GM08714 (cell line): ENCODE data around the gene NCOA1.
"Not testable (repeated sequence)": the region's sequence is repeated elsewhere in the genome, so short reads cannot be mapped to it uniquely, and the experiment has no call there.

Experiments used
- H3K4me3 ChIP-seq: fragments of 200-500 bp; sonication (Bioruptor generic); 2 replicates; pipeline ENCODE4 v1.5.1; 2014; ENCODE audit warnings: mild to moderate bottlenecking, low read length, inconsistent platforms
- ZNF274 ChIP-seq: IDR thresholded peaks from 2 replicates; pipeline ENCODE4 v1.6.1; 2012; ENCODE audit warnings: mild to moderate bottlenecking, low read depth, low read length

Gene NCOA1

GRCh38 chr2:24521975-24522639 lies 31.1 kb downstream of the NCOA1 start:
- no peak for TF ChIP-seq ZNF274
- no peak overlapping the region for H3K4me3 ChIP-seq

DNA sequence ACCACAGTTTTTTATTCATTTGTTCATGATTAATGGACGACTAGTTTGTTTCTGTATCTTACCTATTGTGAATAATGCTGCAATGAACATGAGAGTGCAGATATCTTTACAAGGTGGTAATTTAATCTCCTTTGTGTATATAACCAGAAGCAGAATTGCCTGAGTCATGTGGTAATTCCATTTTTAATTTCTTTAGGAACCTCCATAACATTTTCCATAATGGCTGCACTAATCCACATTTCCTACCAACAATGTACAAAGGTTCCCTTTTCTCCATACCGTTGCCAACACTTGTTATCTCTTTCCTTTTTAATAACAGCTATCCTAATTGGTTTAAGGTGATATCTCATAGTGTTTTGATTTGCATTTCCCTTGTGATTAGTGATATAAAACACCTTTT lies 36.5 kb downstream of the NCOA1 start:
- TF ChIP-seq ZNF274 = no peak
- H3K4me3 ChIP-seq = no peak overlapping the region

DNA sequence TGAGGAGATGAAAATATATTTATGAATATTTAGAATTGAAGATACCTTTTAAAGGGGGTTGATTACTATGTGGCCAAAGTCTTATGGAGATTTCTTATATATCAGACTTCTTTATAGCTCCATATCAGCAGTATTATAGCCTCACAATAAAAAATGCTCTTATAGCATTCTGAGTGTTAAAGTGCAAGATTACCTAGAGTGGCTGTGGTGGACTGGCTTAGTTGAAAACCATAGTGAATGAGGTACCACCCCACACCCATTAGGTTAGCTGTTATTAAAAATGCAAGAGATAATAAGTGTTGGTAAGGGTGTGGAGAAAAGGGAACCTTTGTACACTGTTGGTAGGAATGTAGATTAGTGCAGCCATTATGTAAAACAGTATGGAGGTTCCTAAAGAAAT lies 39.7 kb downstream of the NCOA1 start:
- no peak for TF ChIP-seq ZNF274

DNA sequence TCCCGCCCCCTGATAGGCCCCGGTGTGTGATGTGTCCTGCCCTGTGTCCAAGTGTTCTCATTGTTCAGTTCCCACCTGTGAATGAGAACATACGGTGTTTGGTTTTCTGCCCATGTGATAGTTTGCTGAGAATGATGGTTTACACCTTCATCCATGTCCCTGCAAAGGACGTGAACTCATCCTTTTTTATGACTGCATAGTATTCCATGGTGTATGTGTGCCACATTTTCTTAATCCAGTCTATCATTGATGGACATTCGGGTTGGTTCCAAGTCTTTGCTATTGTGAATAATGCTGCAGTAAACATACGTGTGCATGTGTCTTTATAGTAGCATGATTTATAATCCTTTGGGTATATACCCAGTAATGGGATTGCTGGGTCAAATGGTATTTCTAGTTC lies 40.6 kb downstream of the NCOA1 start:
- H3K4me3 ChIP-seq = not testable (repeated sequence)

More for the DNA sequence above, 39.7 kb downstream of the NCOA1 start:
- H3K4me3 ChIP-seq = no peak overlapping the region

DNA sequence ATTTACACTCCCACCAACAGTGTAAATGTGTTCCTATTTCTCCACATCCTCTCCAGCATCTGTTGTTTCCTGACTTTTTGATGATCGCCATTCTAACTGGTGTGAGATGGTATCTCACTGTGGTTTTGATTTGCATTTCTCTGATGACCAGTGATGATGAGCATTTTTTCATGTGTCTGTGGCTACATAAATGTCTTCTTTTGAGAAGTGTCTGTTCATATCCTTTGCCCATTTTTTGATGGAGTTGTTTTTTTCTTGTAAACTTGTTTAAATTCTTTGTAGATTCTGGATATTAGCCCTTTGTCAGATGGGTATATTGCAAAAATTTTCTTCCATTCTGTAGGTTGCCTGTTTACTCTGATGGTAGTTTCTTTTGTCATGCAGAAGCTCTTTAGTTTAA lies 41.0 kb downstream of the NCOA1 start:
- not testable (repeated sequence) for H3K4me3 ChIP-seq

- H3K4me3 ChIP-seq = not testable (repeated sequence)
Observed at GRCh38 chr2:24533574-24533973, 42.5 kb downstream of the NCOA1 start.

GRCh38 chr2:24538720-24539119 lies 47.7 kb downstream of the NCOA1 start:
- TF ChIP-seq ZNF274 = no peak
- no peak overlapping the region for H3K4me3 ChIP-seq

DNA sequence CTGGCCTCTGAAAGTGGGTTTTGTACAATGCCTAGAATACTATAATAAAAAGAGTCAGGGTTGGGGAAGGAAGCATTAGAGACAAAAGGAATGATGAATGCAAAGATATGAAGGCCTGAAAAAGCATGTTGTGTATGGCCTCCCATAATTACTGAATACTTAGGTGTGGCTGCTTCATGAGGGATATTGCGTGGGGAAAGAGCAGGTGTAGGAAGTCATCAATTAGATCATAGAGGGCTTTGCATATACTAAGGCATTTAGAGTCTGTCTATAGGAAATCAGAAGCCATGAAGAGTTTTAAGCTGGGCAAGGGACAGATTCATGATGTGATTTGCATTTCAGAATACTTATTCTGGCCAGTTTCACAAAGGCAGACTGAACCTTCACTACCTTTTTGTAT lies 48.2 kb downstream of the NCOA1 start:
- TF ChIP-seq ZNF274 = no peak

GRCh38 chr2:24540011-24540477 lies 49.0 kb downstream of the NCOA1 start:
- no peak overlapping the region for H3K4me3 ChIP-seq
- no peak for TF ChIP-seq ZNF274

More for the DNA sequence above, 48.2 kb downstream of the NCOA1 start:
- no peak overlapping the region for H3K4me3 ChIP-seq

DNA sequence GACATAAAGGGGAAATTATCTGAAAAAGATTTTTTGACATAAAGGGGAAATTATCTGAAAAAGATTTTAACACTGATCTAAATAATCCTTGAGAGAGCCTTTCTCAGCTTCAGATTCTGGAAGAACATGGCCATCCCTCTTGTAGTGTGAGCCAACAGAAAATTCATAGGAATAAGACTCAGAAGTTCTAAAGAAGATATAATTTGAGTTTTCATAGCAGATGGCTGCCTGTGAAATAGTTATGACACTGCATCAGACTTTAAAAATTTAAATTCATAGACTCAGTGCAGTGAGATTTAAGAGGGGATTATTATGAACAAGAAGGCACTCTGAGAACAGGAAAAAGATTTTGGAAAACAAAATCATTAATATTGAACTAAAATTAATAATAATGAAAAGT lies 50.6 kb downstream of the NCOA1 start:
- no peak overlapping the region for H3K4me3 ChIP-seq
- no peak for TF ChIP-seq ZNF274

DNA sequence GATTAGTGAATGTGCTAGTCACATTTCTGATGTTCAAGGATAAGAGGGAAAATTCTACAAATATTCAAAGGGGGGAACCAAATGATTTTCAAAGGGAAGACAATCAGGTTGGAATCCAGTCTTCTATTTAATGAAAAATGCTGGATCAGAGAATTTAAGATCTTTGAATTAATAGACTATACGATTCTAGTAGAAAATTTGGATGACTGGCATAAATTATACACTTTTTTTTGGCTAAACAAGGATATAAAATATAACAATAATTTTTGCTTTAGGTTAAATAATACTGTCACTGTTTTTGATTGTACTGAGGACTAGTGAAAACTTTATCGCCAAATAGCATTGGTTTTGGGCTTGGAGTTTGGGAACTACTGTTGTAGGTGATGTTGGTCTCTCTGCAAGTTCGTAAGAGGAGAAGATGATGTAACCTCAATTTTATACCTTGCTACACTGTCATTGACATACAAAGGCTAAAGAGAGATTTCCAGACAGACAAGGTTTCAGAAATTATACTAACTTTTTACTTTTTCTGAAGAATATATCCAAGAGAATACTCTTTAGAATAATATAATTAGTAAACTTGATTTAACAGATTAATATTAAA lies 51.3 kb downstream of the NCOA1 start:
- no peak for TF ChIP-seq ZNF274
- no peak overlapping the region for H3K4me3 ChIP-seq

GRCh38 chr2:24543252-24543651 lies 52.2 kb downstream of the NCOA1 start:
- TF ChIP-seq ZNF274 = no peak
- H3K4me3 ChIP-seq = no peak overlapping the region

DNA sequence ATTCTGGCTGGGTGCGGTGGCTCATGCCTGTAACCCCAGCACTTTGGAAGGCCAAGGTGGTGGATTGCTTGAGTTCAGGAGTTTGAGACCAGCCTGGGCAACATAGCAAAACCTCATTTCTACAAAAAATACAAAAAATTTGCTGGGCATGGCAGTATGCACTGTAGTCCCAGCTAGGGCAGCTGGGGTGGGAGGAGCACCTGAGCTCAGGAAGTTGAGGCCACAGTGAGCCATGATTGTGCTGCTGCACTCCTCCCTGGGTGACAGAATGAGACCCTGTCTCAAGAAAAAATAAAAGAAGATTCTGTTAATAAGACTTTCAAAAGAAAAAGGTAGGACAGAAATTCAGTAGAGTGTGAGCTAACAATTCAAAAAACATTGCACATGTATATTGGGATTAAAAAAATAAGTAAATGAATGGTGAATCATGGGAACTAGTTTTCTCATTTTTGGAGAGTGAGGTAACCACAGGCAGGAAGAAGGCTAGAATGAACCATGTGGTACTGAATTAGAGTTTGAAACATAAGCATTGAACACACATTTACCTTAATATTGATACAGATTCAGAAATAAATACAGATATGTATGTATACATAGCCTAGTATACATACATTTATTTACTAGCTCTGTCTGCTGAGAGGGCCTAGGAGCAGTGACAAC lies 53.5 kb downstream of the NCOA1 start:
- no peak for TF ChIP-seq ZNF274
- no peak overlapping the region for H3K4me3 ChIP-seq

- H3K4me3 ChIP-seq = no peak overlapping the region
- no peak for TF ChIP-seq ZNF274
Observed at GRCh38 chr2:24546669-24547068, 55.6 kb downstream of the NCOA1 start.

DNA sequence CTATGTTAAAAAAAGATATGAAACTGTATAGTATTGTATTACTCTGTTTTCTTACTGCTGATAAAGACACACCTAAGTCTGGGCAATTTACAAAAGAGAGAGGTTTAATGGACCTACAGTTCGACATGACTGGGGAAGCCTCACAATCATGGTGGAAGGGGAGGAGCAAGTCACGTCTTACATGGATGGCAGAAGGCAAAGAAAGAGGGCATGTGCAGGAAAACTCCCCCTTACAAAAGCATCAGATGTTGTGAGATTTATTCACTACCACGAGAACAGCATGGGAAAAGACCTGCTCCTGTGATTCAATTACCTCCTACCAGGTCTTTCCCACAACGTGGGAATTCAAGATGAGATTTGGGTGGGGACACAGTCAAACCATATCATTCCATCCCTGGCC lies 57.0 kb downstream of the NCOA1 start:
- no peak for TF ChIP-seq ZNF274
- no peak overlapping the region for H3K4me3 ChIP-seq

GRCh38 chr2:24550301-24550700 lies 59.2 kb downstream of the NCOA1 start:
- H3K4me3 ChIP-seq = not testable (repeated sequence)
